HG03521 (cell line): ENCODE results near the gene CBX1.
"Not testable (repeated sequence)": the region's sequence is repeated elsewhere in the genome, so short reads cannot be mapped to it uniquely, and the experiment has no call there.

Source experiments
- ATAC-seq: cut with Tn5 transposase; IDR thresholded peaks from one replicate; pipeline ENCODE4 v1.9.1; 2021; ENCODE audit warnings: mild to moderate bottlenecking, moderate library complexity; ENCODE audit not compliant: unreplicated experiment

Gene CBX1

DNA sequence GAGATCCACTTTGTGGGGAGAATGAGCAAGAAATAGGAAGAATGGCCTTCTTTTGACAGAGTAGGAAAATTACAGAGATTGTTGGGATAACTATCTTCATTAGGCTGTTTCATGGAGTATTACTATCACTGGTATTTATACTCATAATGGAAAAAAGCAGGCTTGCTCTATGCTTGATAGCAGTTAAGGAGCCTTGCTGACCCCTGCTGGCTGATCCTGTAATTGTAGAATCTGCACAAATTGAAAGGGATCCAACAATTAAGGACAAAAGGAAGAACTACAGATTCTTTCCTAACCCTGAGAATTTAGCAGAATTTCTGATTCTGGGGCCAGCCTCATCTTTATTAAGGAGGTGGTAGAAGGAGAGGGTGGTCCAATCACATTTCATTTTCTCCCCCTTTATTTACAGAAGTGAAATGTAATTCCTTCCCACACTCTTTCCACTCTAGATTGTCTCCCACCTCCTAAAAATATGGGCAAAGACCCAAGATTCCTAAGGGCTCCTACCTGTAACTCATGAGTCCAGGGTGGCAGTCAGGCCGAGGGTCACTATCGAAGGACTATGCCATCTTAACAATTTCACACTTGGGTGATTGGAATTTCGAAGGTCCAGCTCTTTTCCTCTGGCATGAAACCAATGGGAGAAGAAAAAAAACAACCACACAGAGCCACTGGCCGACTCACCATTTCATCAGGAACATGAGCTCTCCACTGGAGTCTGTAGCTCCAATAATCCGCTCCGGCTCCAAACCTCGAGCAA lies 26.8 kb downstream of the CBX1 start:
- ATAC-seq = no peak

DNA sequence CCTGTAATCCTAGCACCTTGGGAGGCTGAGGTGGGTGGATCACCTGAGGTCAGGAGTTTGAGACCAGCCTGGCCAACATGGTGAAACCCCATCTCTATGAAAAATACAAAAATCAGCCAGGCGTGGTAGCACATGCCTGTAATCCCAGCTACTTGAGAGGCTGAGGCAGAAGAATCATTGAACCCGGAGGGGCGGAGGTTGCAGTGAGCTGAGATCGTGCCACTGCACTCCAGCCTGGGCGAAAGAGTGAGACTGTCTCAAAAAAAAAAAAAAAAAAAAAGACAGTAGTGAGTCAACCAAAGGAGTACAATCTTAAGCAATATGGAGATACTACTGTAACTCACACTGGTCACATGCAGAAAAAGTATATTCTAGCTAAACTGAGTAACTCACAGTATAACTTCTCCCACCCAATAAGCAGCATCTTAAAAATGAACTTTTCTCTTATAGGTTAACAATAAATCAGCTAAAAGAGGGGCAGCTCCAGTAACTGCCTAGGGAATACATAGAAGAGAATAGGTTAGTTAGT lies 27.6 kb downstream of the CBX1 start:
- ATAC-seq = not testable (repeated sequence)

DNA sequence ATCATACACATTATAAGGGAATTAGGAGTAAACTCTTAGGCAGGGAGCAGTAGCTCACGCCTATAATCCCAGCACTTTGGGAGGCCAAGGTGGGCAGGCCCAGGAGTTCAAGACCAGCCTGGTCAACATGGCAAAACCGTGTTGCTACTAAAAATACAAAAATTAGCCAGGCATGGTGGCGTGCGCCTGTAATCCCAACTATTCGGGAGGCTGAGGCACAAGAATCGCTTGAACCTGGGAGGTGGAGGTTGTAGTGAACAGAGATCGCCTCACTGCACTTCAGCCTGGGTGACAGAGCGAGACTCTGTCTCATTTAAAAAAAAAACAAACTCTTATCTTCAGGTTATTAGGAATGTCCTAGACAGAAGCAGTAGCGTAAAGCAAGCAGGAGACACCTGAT lies 28.5 kb downstream of the CBX1 start:
- ATAC-seq = not testable (repeated sequence)

DNA sequence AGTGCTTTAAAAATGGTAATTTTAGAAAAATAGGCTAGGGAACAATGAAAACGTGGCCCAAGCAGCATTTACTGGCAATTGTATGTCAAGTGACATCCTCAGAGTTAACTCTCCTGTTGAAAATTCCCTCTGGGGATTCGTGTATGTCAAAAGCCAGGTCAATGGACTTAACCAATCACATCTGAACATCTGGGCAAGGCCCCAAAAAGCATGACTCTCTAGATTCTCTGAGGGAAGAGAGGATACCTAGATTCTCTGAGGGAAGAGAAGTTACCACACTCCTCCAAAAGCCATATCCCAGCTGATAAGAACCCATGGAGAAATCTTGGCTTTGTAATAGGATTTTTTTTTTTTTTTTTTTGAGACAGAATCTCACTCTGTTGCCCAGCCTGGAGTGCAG lies 29.6 kb downstream of the CBX1 start:
- ATAC-seq = no peak

DNA sequence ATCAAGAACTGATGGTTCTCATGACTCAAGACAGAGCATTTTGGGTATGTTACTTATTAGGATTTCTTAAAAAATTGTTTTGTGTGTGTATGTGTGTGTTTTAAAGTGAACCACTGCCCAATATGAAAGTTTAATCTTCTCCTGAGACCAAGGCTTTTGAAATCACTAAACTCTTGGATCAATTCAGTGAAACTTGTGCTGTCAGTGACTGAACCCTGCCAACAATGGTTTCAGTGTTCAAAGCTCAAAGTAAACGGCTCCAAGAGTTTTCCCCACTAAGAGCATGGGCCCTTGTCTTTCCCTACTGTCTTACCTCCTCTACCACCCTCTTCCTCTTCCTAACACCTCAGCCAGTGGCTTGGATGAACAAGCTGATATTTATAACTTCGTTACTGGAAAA lies 31.1 kb downstream of the CBX1 start:
- no peak for ATAC-seq

DNA sequence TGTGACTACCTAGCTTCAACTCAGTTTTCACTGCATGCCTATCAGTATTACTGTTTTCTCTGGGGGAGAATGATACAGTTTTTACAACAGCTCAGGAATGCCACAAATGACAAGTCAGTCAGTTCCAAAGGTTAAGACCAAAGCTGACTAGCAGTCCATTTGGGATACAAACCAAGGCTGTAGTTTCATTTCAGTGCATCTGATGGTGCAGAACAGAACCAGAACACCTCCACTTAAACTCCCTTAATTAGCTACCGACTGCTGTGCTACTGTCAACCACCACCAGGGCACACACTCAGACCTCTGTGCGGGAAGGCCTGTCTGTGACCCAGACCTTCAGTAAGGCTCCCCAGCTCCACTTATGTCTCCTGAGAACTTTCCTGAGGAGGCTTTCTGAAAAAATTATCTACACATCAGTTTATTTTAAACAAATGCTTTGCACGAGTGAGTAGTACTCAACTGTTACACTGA lies 32.8 kb downstream of the CBX1 start:
- ATAC-seq = no peak

DNA sequence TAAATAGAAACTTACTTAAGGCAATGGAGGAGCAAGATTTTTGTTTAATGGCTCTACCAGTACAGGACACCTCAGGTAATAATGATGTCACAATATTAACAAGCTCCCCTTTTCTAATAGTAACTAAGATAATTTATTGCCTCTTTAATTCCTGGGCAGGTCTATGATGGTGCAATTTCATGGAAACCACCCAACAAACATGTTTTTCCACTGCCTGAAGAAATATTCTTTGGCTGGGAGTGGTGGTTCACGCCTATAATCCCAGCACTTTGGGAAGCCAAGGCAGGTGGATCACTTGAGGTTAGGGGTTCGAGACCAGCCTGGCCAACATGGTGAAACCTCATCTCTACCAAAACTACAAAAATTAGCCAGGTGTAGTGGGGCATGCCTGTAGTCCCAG lies 33.5 kb downstream of the CBX1 start:
- not testable (repeated sequence) for ATAC-seq

DNA sequence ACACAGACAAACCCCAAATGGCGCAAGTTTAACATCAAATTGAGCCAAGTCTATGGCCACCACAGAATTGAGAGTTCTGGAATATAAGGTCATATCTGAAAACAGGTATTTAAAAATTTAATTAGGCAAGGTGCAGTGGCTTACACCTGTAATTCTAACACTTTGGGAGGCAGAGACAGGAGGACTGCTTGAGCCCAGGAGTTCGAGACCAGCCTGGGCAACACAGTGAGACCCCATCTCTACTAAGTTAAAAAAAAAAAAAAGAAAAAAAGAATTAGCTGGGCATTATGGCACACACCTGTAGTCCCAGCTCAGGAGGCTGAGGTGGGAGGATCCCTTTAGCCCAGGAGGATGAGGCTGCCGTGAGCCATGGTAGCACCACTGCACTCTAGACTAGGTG lies 34.0 kb downstream of the CBX1 start:
- no peak for ATAC-seq

DNA sequence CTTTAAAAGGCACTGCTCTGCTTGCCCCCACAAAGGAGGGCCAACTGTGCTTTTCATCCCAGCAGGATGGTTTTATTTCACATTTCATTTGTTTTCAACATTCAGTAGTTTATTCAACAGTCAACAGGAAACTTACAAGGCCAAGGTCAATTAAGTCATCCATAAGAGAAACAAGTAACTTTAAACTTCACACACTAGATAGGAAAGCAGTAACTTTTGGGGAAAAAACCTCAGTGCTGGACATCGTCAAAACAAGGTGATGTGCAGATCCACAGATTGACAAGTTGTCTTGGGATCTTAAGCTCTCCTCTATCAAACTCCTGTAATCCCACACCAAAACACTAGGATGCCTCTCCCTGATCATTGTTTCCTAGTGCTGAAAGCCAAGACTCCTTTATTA lies 34.6 kb downstream of the CBX1 start:
- no peak for ATAC-seq

DNA sequence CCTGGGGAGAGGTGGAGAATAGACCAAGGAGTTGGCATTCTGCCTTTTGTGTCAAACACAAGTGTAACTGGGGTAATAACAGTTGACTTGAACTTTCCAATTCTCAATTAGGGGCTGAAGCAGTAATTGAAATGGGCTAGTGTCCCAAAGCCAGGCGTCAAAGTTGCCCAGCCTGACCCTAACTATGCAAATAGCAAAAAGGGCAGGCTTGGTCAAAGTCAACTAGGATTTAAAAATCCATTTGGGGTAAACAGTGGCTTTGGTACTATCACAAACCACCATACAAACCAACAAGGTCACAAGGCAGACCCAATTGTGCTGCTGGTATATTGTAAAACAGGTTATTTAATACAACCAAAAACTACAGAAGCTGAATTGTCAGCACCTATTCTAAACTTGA lies 35.1 kb downstream of the CBX1 start:
- ATAC-seq = no peak

DNA sequence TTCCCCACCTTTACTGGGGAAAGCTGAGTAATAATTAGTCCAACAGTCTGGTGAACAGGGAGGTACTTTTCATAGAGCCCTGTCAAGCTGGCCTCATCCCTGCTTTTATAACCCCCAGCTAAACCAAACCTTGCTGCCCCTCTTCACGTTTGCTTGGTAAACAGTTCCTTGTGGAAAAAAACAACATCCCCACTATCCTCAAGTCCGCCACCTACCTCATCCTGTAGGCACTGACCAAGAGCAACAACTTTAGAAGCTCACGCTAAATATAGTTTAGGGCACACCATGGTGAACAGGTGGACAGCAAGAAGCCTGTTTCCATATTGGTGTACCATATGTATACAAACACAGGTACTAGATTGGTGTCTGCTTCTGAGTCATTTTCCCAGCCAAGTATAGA lies 36.6 kb downstream of the CBX1 start:
- ATAC-seq = no peak

DNA sequence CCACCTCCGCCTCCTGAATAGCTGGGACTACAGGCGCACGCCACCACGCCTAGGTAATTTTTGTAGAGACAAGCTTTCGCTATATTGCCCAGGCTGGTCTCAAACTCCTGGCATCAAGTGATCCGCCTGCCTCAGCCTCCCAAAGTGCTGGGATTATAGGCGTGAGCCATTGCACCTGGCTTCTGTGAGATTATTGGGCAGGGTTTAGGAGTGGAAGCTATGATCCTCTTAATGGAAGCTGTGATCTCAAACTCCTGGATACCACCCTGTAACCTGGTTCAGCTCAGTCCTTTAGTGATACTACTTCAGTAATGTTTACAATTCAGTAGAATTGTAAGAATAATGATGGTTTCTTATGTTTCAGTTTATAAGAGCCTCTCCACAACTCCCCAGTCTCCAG lies 39.0 kb downstream of the CBX1 start:
- ATAC-seq = no peak

DNA sequence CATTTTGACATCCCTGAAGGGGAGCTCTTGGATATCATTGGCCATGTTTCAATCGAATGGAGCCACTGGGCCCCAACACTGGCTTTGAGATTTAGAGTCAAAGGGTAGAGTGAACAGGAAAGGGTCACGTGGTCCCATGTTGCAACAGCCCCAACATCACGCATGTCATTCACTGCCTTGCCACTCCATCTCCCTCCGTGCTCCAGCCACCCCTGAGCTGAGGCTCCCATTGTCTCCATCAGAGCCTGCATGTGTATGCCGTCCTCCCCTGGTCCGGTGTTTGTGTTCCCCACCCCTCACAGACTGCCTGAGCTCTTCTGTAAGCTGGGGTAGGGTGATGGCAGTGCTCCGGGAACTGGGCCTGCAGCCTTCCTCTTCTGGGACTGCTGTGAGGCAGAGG lies 41.0 kb downstream of the CBX1 start:
- no peak for ATAC-seq

DNA sequence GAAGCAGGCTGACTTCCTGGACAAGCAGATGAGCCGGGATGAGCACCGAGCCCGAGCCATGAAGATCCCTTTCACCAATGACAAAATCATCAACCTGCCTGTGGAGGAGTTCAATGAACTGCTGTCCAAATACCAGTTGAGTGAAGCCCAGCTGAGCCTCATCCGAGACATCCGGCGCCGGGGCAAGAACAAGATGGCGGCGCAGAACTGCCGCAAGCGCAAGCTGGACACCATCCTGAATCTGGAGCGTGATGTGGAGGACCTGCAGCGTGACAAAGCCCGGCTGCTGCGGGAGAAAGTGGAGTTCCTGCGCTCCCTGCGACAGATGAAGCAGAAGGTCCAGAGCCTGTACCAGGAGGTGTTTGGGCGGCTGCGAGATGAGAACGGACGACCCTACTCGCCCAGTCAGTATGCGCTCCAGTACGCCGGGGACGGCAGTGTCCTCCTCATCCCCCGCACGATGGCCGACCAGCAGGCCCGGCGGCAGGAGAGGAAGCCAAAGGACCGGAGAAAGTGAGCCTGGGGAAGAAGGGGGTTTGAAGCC lies 42.1 kb downstream of the CBX1 start:
- no peak for ATAC-seq

DNA sequence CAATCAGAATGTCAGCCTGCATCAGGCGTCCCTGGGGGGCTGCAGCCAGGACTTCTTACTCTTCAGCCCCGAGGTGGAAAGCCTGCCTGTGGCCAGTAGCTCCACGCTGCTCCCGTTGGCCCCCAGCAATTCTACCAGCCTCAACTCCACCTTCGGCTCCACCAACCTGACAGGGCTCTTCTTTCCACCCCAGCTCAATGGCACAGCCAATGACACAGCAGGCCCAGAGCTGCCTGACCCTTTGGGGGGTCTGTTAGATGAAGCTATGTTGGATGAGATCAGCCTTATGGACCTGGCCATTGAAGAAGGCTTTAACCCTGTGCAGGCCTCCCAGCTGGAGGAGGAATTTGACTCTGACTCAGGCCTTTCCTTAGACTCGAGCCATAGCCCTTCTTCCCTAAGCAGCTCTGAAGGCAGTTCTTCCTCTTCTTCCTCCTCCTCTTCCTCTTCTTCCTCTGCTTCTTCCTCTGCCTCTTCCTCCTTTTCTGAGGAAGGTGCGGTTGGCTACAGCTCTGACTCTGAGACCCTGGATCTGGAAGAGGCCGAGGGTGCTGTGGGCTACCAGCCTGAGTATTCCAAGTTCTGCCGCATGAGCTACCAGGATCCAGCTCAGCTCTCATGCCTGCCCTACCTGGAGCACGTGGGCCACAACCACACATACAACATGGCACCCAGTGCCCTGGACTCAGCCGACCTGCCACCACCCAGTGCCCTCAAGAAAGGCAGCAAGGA lies 42.7 kb downstream of the CBX1 start:
- ATAC-seq = no peak

DNA sequence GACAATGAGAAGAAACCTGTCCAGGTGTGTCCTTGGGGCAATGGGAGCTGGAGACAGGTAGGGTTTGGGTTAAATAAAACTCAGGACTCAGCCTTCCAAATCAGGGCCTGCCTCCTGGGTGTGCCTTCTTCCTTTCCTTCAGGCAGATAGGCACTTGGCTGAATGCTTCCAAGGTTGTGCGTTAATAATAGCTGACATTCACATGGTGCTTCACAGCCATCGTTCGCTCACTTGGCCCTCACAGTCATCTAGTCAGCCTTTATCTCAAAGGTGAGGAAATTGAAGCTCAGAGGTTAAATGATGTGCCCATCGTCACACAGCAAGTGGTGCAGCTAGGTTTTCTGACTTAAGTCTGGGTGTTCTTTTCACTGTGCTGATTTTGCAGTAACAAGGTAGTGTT lies 43.7 kb downstream of the CBX1 start:
- no peak for ATAC-seq

DNA sequence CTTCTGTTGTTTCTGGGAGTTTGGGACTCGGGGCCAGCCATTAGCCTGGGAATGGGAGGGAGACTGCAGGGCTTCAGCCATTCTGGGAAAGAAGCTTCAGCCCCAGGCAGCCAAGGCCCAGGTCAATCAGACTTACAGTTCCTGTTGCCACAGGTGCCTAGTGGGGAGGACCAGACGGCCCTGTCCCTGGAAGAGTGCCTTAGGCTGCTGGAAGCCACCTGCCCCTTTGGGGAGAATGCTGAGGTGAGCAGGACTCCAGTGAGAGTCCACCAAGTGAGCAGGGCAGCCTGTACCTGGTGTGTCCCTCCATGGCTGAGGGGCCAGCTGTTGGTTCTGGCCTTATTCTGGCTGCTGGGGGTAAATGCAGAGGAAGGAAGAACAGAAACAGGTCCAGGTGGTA lies 44.4 kb downstream of the CBX1 start:
- no peak for ATAC-seq

DNA sequence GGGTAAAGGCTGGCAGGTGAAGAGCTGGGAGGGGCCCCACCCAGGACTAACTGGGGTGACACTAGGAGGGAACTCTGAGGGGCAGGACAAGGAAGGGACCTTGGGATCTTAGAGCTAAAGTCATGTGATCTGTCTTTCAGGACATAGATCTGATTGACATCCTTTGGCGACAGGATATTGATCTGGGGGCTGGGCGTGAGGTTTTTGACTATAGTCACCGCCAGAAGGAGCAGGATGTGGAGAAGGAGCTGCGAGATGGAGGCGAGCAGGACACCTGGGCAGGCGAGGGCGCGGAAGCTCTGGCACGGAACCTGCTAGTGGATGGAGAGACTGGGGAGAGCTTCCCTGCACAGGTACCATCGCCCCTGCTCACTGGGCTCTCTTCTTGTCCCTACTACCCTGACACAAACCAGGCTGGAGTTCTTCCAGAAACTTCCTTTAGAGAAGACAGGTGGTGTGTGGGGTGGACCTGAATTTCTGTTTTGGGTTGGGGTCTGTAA lies 45.0 kb downstream of the CBX1 start:
- ATAC-seq = no peak

DNA sequence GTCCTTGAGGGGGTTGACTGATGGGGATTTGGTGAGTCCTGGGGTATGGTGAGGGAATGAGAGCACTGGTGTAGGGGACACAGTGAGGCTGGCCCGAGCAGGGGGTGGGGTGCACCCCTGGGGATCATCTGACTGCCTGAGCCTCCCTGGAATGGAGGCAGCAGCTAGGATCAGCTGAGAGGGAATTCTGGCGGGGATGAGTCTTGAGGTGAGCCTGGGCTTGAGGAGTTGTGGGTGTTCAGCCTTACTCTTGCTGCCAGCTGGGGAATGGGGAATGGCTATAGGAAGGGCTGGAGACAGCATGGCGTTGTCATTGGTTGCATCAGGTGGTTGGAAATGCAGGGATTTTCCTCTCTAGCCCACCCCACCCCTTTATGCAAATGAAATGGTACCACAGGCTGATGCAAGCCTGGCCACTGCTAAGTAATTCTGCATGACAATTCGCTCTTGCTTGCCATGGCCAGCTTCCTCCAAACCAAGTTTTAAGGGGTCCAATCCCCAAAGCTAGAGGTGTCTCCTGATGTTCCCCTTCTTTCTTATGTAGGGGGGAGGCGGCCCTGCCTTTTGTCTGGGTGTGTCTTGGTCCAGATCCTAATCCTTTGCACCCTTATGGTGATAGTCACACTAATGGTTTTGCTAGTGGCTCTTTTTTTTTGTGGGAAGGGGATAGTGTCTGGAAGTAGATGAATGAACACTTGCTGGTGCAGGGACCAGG lies 45.6 kb downstream of the CBX1 start:
- ATAC-seq = no peak

DNA sequence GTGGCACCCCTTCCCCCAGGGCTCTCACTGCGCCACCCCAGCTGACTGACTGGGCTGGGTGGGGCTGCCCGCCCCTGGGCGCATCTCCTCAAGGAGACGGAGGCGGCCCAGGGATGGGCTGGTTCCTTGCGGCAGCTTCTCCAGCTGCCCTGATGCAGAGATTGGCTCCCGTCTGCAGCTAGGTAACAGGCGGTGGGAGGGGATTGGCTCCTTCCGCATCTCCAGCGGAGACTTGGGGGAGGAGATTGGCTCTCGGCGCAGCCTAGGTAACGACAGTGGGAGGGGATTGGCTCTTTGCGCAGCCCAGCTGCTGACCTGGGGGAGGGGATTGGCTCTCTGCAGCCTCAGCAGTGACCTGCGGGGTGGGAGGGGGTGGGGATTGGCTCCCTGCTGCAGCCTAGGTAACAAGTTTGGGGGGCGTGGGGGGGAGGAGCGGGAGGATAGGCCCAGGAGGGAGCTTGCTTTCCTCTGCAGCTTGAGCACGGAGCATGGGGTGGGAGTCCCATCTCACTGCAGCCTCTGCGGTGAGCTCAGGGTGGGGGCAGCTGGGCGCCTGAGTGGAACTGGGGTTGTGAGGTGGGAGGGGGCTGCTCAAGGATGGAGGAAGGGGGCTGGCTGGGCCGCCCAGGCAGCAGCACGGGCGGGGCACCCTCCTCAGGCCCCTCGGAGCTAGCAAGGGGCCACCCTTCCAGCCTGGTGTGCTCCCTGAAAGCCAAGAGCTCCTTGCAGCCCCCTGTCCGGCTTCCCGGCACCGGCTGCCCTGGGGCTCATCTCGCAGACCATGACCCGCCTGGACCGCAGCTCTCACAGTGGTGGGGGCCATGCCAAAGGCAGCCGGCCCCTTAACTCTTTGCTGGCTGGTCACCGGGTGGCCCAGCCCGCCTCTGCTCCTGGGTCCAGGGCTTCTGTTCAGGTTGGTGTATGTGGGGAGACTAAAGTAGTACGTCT lies 46.8 kb downstream of the CBX1 start:
- no peak for ATAC-seq
